H1 (cell line): ENCODE results near the gene ILK. TPM values are rescaled to one million over a fixed set of nuclear protein-coding genes. Genes with fewer than 3 reads are reported as not detected.

Source experiments
- CTCF ChIA-PET: fragments of 300-600 bp; sonication (Branson Sonifier 250); formaldehyde crosslinking; loops from one replicate; lab custom pipeline; 2021; ENCODE audit not compliant: partially characterized antibody; lab: Charles Lee
- POLR2A ChIA-PET: fragments of 300-600 bp; sonication (Branson Sonifier 250); formaldehyde crosslinking; loops from one replicate; lab custom pipeline; 2021; ENCODE audit warnings: inconsistent platforms; ENCODE audit not compliant: partially characterized antibody; lab: Charles Lee
- DNase-seq, 2 experiments: peaks; one replicate each; pipeline versions ENCODE4 v3.0.0 to v3.0.0-alpha.2; 2010 to 2022; ENCODE audit warnings: low spot score in 2 of 2, low read depth in 1 of 2, mixed read lengths in 1 of 2
- FAIRE-seq: peaks from 2 replicates; lab custom pipeline; 2011; peaks lifted over from hg19 to GRCh38; lab: Jason Lieb, UNC
- H2AFZ ChIP-seq: 2 replicates; pipeline ENCODE4 v1.8.1; 2012; ENCODE audit warnings: low read length, inconsistent platforms
- H2AK5ac ChIP-seq: 2 replicates; pipeline ENCODE4 v1.6.1; 2013; ENCODE audit warnings: low read depth, low read length
- H2BK120ac ChIP-seq: replicated peaks from 2 replicates; pipeline ENCODE3; 2013; ENCODE audit warnings: low read depth, low read length, inconsistent platforms
- H2BK12ac ChIP-seq: 2 replicates; pipeline ENCODE4 v1.6.1; 2013; ENCODE audit warnings: low read depth, low read length
- H2BK15ac ChIP-seq: 2 replicates; pipeline ENCODE4 v1.6.1; 2013; ENCODE audit warnings: low read length
- H2BK20ac ChIP-seq: 2 replicates; pipeline ENCODE4 v1.6.1; 2013; ENCODE audit warnings: low read length
- H2BK5ac ChIP-seq: 2 replicates; pipeline ENCODE4 v1.6.1; 2013; ENCODE audit warnings: low read depth, low read length
- H3K14ac ChIP-seq: 2 replicates; pipeline ENCODE4 v1.6.1; 2013; ENCODE audit warnings: inconsistent platforms; ENCODE audit not compliant: insufficient read length
- H3K18ac ChIP-seq: 2 replicates; pipeline ENCODE4 v1.6.1; 2013; ENCODE audit warnings: low read length; ENCODE audit errors: extremely low read depth
- H3K23ac ChIP-seq: 2 replicates; pipeline ENCODE4 v1.6.1; 2013; ENCODE audit warnings: inconsistent platforms; ENCODE audit not compliant: insufficient read length
- H3K23me2 ChIP-seq: 2 replicates; pipeline ENCODE4 v1.6.1; 2013; ENCODE audit warnings: low read depth, low read length
- H3K27ac ChIP-seq: 2 replicates; pipeline ENCODE4 v1.6.1; 2011; ENCODE audit warnings: low read depth, low read length, inconsistent platforms
- H3K27me3 ChIP-seq, 4 experiments: replicated peaks in 1 of 4; 1 replicate in 1 of 4; 2 replicates in 3 of 4; pipeline versions ENCODE4 v1.6.1 to v1.8.1; 2011 to 2013; ENCODE audit warnings: low read length in 3 of 4, mild to moderate bottlenecking in 3 of 4, inconsistent platforms in 2 of 4, mixed read lengths in 2 of 4, moderate library complexity in 1 of 4; ENCODE audit not compliant: control insufficient read depth in 3 of 4, insufficient read depth in 3 of 4; ENCODE audit errors: extremely low read depth in 1 of 4
- H3K36me3 ChIP-seq, 4 experiments: 2 replicates each; pipeline versions ENCODE4 v1.6.1 to v1.8.1; 2011 to 2013; ENCODE audit warnings: mild to moderate bottlenecking in 4 of 4, low read length in 3 of 4, moderate library complexity in 2 of 4, control low read depth in 1 of 4, inconsistent platforms in 1 of 4; ENCODE audit not compliant: insufficient read depth in 4 of 4, control insufficient read depth in 2 of 4
- H3K4ac ChIP-seq: replicated peaks from 2 replicates; pipeline ENCODE3; 2013; ENCODE audit warnings: low read length, low read depth, mixed read lengths, inconsistent platforms; ENCODE audit not compliant: insufficient read length
- H3K4me1 ChIP-seq, 4 experiments: replicated peaks in 1 of 4; 1 replicate in 1 of 4; 2 replicates in 3 of 4; pipeline versions ENCODE4 v1.6.1 to v1.8.1; 2011 to 2013; ENCODE audit warnings: low read length in 3 of 4, inconsistent platforms in 2 of 4, mixed read lengths in 1 of 4; ENCODE audit not compliant: insufficient read depth in 4 of 4, control insufficient read depth in 3 of 4
- H3K4me2 ChIP-seq, 2 experiments: 2 replicates each; pipeline versions ENCODE4 v1.6.1 to v1.8.1; 2011 to 2013; ENCODE audit warnings: low read depth in 2 of 2, low read length in 2 of 2, control low read depth in 1 of 2, inconsistent platforms in 1 of 2, mild to moderate bottlenecking in 1 of 2; ENCODE audit not compliant: insufficient read depth in 1 of 2
- H3K4me3 ChIP-seq, 4 experiments: fragments of 200-600, 300-600 bp in 1 of 4; sonication (generic), shearing (Covaris generic), sonication (Bioruptor Twin) in 1 of 4; 2 replicates each; pipeline versions ENCODE4 v1.5.1 to v1.8.1; 2011 to 2016; ENCODE audit warnings: low read length in 4 of 4, low read depth in 3 of 4, control low read depth in 2 of 4, inconsistent platforms in 2 of 4, mild to moderate bottlenecking in 2 of 4, mixed read lengths in 1 of 4, moderate library complexity in 1 of 4; ENCODE audit not compliant: insufficient read depth in 2 of 4; ENCODE audit errors: extremely low read depth in 1 of 4
- H3K56ac ChIP-seq: replicated peaks from 2 replicates; pipeline ENCODE3; 2013; ENCODE audit warnings: low read depth, mild to moderate bottlenecking, mixed read lengths, low read length, inconsistent platforms; ENCODE audit not compliant: insufficient read length
- H3K79me1 ChIP-seq: 2 replicates; pipeline ENCODE4 v1.6.1; 2013; ENCODE audit warnings: low read depth, low read length, control low read depth
- H3K79me2 ChIP-seq, 2 experiments: 2 replicates each; pipeline versions ENCODE4 v1.6.1 to v1.8.1; 2012 to 2013; ENCODE audit warnings: low read length in 2 of 2, mild to moderate bottlenecking in 2 of 2, inconsistent platforms in 1 of 2; ENCODE audit not compliant: insufficient read depth in 2 of 2, control insufficient read depth in 1 of 2
- H3K9ac ChIP-seq, 4 experiments: replicated peaks in 1 of 4; 1 replicate in 1 of 4; 2 replicates in 3 of 4; pipeline versions ENCODE4 v1.6.1 to v1.8.1; 2011 to 2013; ENCODE audit warnings: low read depth in 3 of 4, low read length in 3 of 4, control low read depth in 2 of 4, mild to moderate bottlenecking in 2 of 4, moderate library complexity in 2 of 4, inconsistent platforms in 1 of 4; ENCODE audit errors: extremely low read depth in 1 of 4
- H3K9me3 ChIP-seq, 2 experiments: 2 replicates each; pipeline versions ENCODE4 v1.6.1 to v1.8.1; 2012 to 2013; ENCODE audit warnings: mild to moderate bottlenecking in 2 of 2, moderate library complexity in 2 of 2, control low read depth in 1 of 2, inconsistent platforms in 1 of 2, low read depth in 1 of 2, low read length in 1 of 2, mixed read lengths in 1 of 2; ENCODE audit not compliant: insufficient read depth in 2 of 2
- H4K20me1 ChIP-seq, 2 experiments: replicated peaks in 1 of 2; 2 replicates each; pipeline versions ENCODE3 to v1.8.1; 2011 to 2013; ENCODE audit warnings: inconsistent platforms in 2 of 2, low read length in 2 of 2, mild to moderate bottlenecking in 1 of 2; ENCODE audit not compliant: insufficient read depth in 2 of 2, control insufficient read depth in 1 of 2
- H4K5ac ChIP-seq: 2 replicates; pipeline ENCODE4 v1.6.1; 2013; ENCODE audit warnings: low read length, low read depth, mixed read lengths, inconsistent platforms; ENCODE audit not compliant: insufficient read length
- H4K8ac ChIP-seq: 2 replicates; pipeline ENCODE4 v1.8.0; 2013; ENCODE audit warnings: mild to moderate bottlenecking, moderate library complexity, low read length, inconsistent platforms; ENCODE audit not compliant: insufficient read depth; ENCODE audit errors: extremely low read depth
- H4K91ac ChIP-seq: replicated peaks from 2 replicates; pipeline ENCODE3; 2013; ENCODE audit warnings: low read length, mixed read lengths, inconsistent platforms; ENCODE audit not compliant: insufficient read length
- CBX8 ChIP-seq: fragments of 300-800, 300-1000 bp; sonication (generic); IDR thresholded peaks from 2 replicates; pipeline ENCODE4 v1.7.1; 2016; ENCODE audit warnings: low read depth, low read length, borderline replicate concordance
- E2F6 ChIP-seq: IDR thresholded peaks from 2 replicates; pipeline ENCODE4 v1.6.1; 2012; ENCODE audit warnings: inconsistent platforms
- EGR1 ChIP-seq: IDR thresholded peaks from 2 replicates; pipeline ENCODE4 v1.6.1; 2011; ENCODE audit warnings: low read depth, low read length, borderline replicate concordance
- GTF2F1 ChIP-seq: IDR thresholded peaks from 2 replicates; pipeline ENCODE4 v1.6.1; 2012; ENCODE audit warnings: low read depth, low read length, improper control_type of control experiment, borderline replicate concordance
- HDAC2 ChIP-seq, 2 experiments: fragments of 300-600 bp in 1 of 2; sonication (generic) in 1 of 2; IDR thresholded peaks; 2 replicates each; pipeline ENCODE4 v1.6.1; 2011 to 2012; ENCODE audit warnings: low read depth in 2 of 2, low read length in 2 of 2, mild to moderate bottlenecking in 2 of 2, moderate library complexity in 2 of 2, borderline replicate concordance in 1 of 2, inconsistent platforms in 1 of 2
- RAD21 ChIP-seq, 2 experiments: IDR thresholded peaks in 1 of 2; conservative IDR thresholded peaks in 1 of 2; 2 replicates each; pipeline ENCODE4 v1.6.1; 2011; ENCODE audit warnings: low read depth in 2 of 2, low read length in 2 of 2, improper control_type of control experiment in 1 of 2, inconsistent platforms in 1 of 2, mild to moderate bottlenecking in 1 of 2, moderate library complexity in 1 of 2
- SIX5 ChIP-seq: IDR thresholded peaks from 2 replicates; pipeline ENCODE4 v1.6.1; 2011; ENCODE audit warnings: mild to moderate bottlenecking, low read depth, low read length
- SUZ12 ChIP-seq: fragments of 200-600 bp; sonication (generic); IDR thresholded peaks from 2 replicates; pipeline ENCODE4 v1.6.1; 2012; ENCODE audit warnings: mild to moderate bottlenecking, inconsistent platforms, low read length, moderate library complexity, mixed read lengths
- WGBS, 2 experiments: shearing (Covaris generic) in 1 of 2; methylation state at CpG; one replicate each; pipeline versions ENCODE4 v1.1.6 to v1.1.7; 2013 to 2015; ENCODE audit warnings: low lambda C conversion rate in 2 of 2, mixed read lengths in 2 of 2, inconsistent platforms in 1 of 2, low coverage in 1 of 2, missing lambda C conversion rate in 1 of 2; ENCODE audit not compliant: insufficient replicate concordance in 2 of 2, insufficient coverage in 1 of 2, insufficient read length in 1 of 2; ENCODE audit errors: extremely low coverage in 1 of 2, missing lambda C conversion rate in 1 of 2; 5-methylcytosine and 5-hydroxymethylcytosine counted together
- polyA plus RNA-seq, 7 experiments: library from polyadenylated mRNA; depleted of rRNA in 3 of 7; stranded (reverse) in 5 of 7; unstranded in 2 of 7; fragments of >200 nt in 5 of 7; fragments of 200-250 nt in 2 of 7; gene quantifications; 1 replicate in 5 of 7; 2 replicates in 1 of 7; 4 replicates in 1 of 7; pipeline versions ENCODE4 v1.2.1 to v1.2.3, GENCODE V29; 2011 to 2013; ENCODE audit warnings: missing spikeins in 2 of 7, mixed read lengths in 2 of 7
- total RNA-seq: library from RNA; stranded (reverse); fragmentation: NEBNext Ultra II Directional; extraction: Animal tissue kit (Norgen Biotek cat#: 25700); gene quantifications from 2 replicates; pipeline ENCODE4 v1.2.1, GENCODE V29; 2021
- TF ChIP-seq, protein P1 (sequence below): IDR thresholded peaks from 2 replicates; pipeline ENCODE4 v1.6.1; 2012; ENCODE audit warnings: low read length, inconsistent platforms

Gene ILK
- total and polyA plus RNA-seq, 2 of the 8 experiments (the other 6 are each of a cell fraction or from before 2014, with no cell fraction given): 91.4 to 132 TPM

- no peak overlapping the region for H2BK5ac ChIP-seq
- H4K5ac ChIP-seq: no peak overlapping the region
- H3K18ac ChIP-seq: no peak overlapping the region
- H3K9ac ChIP-seq: no peak overlapping the region
- no peak overlapping the region for H3K23ac ChIP-seq
- peak overlapping the region; percentile 18; the same call in 1 of the 2 replicates for H4K8ac ChIP-seq
- H3K14ac ChIP-seq: no peak overlapping the region
- H3K27ac ChIP-seq: no peak overlapping the region
- no peak overlapping the region for H4K91ac ChIP-seq
- ChIA-PET CTCF (interaction anchor here (0.9 to 1.6 kb wide), 5 partner anchors 35 to 102 kb away, joined by 3 to 7 read pairs (median 3); no protein-coding TSS in a partner anchor), POLR2A (no interaction called here)
- 91% methylated on average over 5 of the region's 5 CpGs; no CpG with 5 or more reads in 1 of the 2 experiments for WGBS, 2 experiments
- H3K56ac ChIP-seq: no peak overlapping the region
- H2BK15ac ChIP-seq: no peak overlapping the region
- H3K4me3 ChIP-seq: no peak overlapping the region
- H2AFZ ChIP-seq: no peak overlapping the region
- no peaks in the 10 kb centered on the region for H3K9me3 ChIP-seq
- H2AK5ac ChIP-seq: no peak overlapping the region
- H4K20me1 ChIP-seq: no peaks in the 10 kb centered on the region
- peaks cover 0 to 2% (median 0%) of the 10 kb centered on the region in 4 experiments; a peak in 1 of 7 replicates for H3K27me3 ChIP-seq
- no peaks in the 10 kb centered on the region for H3K79me1 ChIP-seq
- FAIRE-seq: no peak
- no peaks in the 10 kb centered on the region for H3K36me3 ChIP-seq
- H3K4me2 ChIP-seq: no peak overlapping the region
- no peak overlapping the region for H2BK12ac ChIP-seq
- H2BK120ac ChIP-seq: no peak overlapping the region
- H3K23me2 ChIP-seq: no peaks in the 10 kb centered on the region; the same call in 1 of the 2 replicates
- no peak overlapping the region for H3K4ac ChIP-seq
- H3K4me1 ChIP-seq: peaks cover 0 to 9% (median 4%) of the 10 kb centered on the region in 4 experiments; a peak in 5 of 7 replicates
- H3K79me2 ChIP-seq: no peaks in the 10 kb centered on the region
- no peak for DNase-seq
- no peak overlapping the region for H2BK20ac ChIP-seq
- no peak for TF ChIP-seq HDAC2 (IDR thresholded peaks at IDR 0.05; ENCODE audit: borderline replicate concordance in 1 of 2, low read depth in 2 of 2, low read length in 2 of 2)
- TF ChIP-seq E2F6: no peak
- TF ChIP-seq, protein P1, sequence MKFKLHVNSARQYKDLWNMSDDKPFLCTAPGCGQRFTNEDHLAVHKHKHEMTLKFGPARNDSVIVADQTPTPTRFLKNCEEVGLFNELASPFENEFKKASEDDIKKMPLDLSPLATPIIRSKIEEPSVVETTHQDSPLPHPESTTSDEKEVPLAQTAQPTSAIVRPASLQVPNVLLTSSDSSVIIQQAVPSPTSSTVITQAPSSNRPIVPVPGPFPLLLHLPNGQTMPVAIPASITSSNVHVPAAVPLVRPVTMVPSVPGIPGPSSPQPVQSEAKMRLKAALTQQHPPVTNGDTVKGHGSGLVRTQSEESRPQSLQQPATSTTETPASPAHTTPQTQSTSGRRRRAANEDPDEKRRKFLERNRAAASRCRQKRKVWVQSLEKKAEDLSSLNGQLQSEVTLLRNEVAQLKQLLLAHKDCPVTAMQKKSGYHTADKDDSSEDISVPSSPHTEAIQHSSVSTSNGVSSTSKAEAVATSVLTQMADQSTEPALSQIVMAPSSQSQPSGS: no peak
- no peak for TF ChIP-seq CBX8
- TF ChIP-seq EGR1: no peak
- TF ChIP-seq SUZ12: no peak
- TF ChIP-seq SIX5: no peak
- no peak for TF ChIP-seq GTF2F1
- no peak for TF ChIP-seq RAD21 (IDR thresholded peaks at IDR 0.05 in 1 of 2, conservative IDR thresholded peaks at IDR 0.05 in 1 of 2; ENCODE audit: low read depth in 2 of 2, low read length in 2 of 2)
Measured at GRCh38 chr11:6565988-6566703, 37.4 kb upstream of the ILK start.
